ENCODE measurements around the gene PSMD5.

DNA sequence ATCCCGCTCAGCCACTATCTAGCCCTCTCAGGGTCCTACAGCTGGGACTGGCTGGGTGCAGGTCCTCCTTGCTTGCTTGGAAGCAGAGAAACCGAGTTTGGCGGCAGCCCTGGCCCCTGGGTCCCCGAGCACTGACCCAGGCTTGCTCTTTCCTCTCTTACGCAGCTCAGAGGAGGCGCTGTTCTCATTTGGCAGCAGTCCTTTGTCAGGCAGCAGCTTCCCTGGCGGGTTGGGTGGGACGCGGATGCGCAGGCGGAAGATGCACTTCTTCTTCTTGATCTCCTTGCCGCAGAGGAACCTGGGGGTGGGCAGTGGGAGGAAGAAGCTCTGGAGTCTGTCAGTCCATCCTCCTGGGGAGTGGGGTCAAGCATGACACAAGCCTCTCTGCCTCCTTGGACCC is 19.7 kb upstream of the PSMD5 start:
- TF ChIP-seq, protein P1, sequence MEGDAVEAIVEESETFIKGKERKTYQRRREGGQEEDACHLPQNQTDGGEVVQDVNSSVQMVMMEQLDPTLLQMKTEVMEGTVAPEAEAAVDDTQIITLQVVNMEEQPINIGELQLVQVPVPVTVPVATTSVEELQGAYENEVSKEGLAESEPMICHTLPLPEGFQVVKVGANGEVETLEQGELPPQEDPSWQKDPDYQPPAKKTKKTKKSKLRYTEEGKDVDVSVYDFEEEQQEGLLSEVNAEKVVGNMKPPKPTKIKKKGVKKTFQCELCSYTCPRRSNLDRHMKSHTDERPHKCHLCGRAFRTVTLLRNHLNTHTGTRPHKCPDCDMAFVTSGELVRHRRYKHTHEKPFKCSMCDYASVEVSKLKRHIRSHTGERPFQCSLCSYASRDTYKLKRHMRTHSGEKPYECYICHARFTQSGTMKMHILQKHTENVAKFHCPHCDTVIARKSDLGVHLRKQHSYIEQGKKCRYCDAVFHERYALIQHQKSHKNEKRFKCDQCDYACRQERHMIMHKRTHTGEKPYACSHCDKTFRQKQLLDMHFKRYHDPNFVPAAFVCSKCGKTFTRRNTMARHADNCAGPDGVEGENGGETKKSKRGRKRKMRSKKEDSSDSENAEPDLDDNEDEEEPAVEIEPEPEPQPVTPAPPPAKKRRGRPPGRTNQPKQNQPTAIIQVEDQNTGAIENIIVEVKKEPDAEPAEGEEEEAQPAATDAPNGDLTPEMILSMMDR (IDR thresholded peaks at IDR 0.05; ENCODE audit: low read depth, low read length, poor library complexity, severe bottlenecking), result no peak
- no peak for TF ChIP-seq EZH2phosphoT487 (IDR thresholded peaks at IDR 0.05; ENCODE audit: borderline replicate concordance, low read length)
